HG02759 (cell line): ENCODE results near the gene TRAPPC12.
"Not testable (repeated sequence)": the region's sequence is repeated elsewhere in the genome, so short reads cannot be mapped to it uniquely, and the experiment has no call there.

Experiments
- ATAC-seq: cut with Tn5 transposase; IDR thresholded peaks from one replicate; pipeline ENCODE4 v1.9.1; 2021; ENCODE audit warnings: mild to moderate bottlenecking, moderate library complexity; ENCODE audit not compliant: unreplicated experiment

Gene TRAPPC12

DNA sequence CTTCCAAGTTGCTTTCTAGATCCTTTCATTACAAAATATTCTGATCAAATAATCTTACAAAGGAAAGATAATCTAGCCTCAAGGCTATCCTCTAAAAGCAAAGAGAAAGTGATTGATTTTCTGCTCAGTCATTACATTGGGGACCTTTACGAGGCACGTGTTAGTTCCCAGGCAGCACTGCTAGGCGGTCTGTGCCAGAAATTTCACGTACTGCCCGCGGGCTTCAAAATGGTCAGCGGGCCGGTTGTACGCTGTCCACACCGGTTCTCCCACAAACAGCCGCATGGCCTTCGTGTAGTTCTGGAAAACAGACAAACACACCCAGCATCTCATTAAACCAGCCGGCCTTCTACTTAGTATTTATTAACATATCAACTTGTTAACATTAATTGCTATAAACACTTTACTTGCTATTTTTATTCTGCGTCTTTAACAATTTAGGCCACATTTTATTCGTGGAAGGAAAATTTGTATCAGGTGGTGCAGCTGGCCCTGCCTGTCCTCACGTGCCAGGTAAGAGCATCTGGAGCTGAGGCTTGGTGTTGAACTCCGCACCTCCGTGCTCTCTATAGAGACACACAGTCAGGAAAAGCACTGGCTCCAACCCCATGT lies 119.4 kb downstream of the TRAPPC12 start:
- ATAC-seq, result no peak

DNA sequence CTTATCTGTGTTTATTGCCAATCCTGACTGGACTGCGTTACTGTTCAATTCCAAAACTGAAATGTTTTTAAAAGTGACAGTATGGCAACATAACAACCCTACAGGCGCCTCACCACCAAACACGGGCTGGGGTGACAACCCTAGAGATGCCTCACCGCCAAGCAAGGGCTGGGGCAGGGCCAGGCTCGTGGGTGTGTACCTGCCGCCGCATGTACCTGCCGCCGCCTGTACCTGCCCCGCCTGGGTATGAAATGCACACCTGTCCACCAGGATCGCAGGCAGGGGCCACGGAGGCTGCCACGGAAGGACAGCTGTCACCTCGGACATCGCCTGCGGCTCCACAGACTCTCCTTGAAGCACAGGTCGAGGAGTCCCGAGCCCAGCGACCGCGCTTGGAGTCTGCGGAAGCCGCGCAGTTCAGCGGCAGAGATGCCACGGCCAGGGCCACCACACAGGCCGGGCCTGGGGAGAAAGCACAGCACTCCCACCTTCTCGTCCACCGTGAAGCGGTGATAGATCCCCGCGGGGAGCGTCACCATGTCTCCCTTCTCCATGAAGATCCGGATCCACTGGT lies 120.9 kb downstream of the TRAPPC12 start:
- no peak for ATAC-seq

DNA sequence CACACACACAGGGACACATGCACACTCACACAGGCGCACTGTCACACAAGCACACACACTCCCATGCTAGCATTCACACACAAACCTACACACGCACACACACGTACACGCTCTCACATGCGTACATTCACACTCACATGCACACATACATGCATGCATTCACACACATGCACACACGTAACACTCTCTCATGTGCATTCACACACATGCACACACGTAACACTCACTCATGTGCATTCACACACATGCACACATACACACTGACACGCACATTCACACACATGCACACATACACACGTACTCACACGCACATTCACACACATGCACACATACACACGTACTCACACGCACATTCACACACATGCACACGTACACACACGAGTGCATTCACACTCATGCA lies 123.6 kb downstream of the TRAPPC12 start:
- ATAC-seq, result no peak

DNA sequence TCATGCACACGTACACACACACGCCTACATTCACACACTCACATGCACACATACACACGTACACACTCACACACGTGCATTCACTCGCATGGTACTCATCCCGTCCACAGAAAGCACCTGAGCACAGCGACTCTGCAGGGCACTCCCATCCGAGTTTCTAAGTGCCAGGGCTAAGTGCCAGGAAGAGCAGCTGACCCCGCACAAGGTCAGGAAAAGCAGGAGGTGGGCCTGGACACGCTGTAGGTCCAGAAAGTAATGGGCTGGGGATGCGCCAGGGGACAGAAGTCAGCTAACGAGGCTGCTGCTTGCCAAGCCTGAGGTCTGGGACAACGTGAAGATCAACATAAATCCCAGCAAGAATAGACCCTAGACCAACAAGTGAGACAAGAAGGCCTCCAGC lies 124.0 kb downstream of the TRAPPC12 start:
- no peak for ATAC-seq

DNA sequence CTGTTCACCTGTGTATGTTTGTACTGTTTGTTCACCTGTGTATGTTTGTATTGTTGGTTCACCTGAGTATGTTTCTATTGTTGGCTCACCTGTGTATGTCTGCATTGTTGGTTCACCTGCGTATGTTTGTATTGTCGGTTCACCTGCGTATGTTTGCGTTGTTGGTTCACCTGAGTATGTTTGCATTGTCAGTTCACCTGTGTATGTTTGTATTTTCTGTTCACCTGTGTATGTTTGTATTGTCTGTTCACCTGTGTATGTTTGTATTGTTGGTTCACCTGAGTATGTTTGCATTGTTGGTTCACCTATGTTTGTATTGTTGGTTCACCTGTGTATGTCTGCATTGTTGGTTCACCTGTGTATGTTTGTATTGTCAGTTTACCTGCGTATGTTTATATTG lies 125.2 kb downstream of the TRAPPC12 start:
- no peak for ATAC-seq

DNA sequence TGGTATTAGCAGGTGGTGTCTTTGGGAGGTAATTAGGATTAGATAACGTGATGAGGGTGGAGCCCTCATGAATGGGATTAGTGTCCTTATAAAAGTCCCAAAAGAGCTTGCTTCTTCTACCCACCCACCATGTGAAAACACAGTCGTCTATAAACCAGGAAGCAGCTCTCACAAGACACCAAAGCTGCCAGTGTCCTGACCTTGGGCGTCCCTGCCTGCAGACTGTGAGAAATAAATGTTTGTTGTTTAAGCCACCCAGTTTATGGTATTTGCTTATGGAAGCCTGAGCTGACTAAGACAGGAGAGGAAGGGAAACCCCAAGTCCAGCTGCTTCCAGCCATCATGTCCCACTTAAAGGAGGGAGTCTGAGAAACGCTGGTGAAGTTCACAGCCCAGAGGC lies 126.3 kb downstream of the TRAPPC12 start:
- ATAC-seq, result peak; percentile 75

DNA sequence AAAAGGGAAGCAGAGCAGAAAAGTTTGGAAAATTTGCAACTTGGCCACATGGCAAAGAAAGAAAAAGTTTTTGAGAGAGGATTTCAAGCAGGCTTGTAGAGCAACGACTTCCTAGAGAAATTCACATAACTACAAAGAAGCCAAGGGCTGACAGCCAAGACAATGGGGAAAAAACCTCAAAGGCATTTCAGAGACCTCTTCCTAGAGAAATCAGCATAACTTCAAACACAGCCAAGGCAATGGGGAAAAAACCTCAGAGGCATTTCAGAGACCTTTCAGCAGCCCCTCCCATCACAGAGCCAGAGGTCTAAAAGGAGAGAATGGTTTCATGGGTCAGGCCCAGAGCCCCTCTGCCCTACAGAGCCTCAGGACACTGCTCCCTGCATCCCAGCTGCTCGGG lies 132.6 kb downstream of the TRAPPC12 start:
- ATAC-seq, result no peak

DNA sequence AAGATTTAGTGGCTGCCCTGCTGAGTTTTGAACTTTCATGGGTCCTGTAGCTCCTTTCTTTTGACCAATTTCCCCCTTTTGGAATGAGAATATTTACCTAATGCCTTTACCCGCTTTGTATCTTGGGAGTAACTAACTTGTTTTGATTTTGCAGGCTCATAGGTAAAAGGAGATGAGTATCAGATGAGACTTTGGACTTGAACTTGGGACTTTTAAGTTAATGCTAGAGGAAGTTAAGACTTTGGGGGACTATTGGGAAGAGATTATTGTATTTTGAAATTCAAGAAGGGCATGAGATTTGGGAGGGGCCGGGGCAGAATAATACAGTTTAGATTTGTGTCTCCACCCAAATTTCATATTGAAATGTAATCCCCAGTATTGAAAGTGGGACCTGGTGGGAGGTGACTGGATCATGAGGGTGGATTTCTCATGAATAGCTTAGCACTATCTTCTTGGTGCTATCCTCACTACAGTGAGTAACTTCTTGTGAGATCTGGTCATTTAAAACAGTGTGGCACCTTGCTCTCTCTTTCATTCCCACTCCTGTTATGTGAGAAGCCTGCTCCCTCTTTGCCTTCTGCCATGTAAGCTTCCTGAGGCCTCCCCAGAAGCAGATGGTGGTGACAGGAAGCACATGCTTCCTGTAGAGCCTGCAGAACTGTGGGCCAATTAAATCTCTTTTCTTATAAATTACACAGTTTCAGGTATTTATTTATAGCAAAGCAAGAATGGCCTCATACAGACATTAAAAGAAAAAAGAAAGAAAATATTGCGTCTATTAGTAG lies 133.7 kb downstream of the TRAPPC12 start:
- ATAC-seq, result no peak

DNA sequence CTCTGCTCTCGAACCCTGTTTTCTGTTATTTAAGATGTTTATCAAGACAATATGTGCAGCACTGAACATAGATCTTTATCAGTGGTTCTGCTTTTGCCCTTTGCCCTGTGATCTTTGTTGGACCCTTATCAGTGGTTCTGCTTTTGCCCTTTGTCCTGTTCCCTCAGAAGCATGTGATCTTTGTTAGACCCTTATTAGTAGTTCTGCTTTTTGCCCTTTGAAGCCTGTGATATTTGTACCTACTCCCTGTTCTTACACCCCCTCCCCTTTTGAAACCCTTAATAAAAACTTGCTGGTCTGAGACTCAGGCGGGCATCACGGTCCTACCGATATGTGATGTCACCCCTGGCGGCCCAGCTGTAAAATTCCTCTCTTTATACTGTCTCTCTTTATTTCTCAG lies 135.9 kb downstream of the TRAPPC12 start:
- ATAC-seq, result not testable (repeated sequence)

DNA sequence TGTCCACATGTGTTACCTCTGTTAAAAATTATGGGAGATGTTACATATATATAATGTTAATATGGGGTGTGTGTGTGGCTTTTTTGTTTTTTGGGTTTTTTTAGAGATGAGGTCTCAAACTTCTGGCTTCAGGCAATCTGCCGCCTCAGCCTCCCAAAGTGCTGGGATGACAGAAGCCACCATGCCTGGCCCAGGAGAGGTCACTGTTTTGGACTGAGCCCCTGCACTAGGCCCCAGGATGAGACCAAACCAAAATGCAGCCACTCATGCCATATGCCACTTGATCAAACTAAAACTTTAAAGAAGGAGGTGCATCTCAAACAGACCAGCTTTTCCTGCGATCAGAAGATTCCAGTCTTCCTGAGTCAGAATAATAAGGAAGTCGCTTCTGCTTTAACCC lies 137.3 kb downstream of the TRAPPC12 start:
- ATAC-seq, result no peak

DNA sequence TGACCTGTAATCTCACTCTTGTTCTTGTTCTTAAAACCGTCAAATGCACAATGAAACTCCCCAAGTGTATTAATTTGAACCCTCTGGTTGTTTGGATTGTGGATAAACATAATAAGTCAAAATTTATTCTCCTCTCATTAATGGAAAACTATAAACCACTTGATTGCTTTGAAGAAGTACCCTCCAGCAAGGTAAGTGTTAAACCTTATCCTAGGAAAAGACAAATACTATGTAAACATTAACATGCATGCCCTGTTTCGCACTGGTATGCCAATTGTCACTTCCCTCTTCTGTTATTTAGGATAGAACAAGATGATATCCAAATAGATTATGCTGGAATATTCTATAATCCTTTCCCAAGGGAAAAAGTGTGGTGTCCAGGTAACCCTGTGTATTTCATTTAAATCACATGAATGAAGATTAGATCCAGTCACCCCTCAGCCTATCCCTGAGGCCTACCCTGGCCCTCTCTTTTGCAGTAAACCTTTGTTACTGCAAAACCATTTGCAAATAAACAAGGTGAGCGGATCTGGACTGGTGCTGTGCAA lies 138.5 kb downstream of the TRAPPC12 start:
- ATAC-seq, result no peak

DNA sequence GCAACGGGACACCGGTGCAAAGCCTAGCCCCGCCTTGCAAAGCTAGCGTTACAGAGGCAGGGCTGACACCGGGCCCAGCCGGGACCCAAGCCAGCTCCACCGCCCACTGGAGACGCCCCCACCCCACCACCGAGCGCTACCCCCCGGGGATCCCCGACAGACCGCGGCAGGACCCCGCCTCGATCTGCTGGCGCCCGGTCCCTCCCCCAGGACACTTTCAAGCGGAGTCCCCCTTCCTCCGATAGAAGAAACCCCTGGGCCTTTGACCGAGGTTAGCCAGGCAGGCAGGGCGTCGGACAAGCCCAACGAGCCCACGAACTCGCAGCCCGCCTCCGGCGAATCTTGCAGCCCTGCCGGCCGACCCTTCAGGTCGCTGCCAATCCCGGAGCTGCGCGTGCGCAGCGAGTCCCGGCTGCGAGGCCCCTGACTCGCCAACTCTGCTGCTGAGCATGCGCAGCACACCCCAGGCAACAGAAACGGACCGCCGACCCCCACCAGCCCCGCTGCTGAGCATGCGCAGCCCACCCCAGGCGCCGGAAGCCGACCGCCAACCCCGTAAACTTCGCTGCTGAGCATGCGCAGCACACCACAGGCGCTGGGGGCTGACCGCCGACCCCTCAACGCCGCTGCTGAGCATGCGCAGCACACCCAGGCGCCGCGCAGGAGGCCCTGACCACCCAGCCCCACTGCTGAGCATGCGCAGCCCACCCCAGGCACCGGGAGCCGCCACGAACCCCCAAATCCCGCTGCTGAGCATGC lies 139.2 kb downstream of the TRAPPC12 start:
- peak; percentile 80 for ATAC-seq

DNA sequence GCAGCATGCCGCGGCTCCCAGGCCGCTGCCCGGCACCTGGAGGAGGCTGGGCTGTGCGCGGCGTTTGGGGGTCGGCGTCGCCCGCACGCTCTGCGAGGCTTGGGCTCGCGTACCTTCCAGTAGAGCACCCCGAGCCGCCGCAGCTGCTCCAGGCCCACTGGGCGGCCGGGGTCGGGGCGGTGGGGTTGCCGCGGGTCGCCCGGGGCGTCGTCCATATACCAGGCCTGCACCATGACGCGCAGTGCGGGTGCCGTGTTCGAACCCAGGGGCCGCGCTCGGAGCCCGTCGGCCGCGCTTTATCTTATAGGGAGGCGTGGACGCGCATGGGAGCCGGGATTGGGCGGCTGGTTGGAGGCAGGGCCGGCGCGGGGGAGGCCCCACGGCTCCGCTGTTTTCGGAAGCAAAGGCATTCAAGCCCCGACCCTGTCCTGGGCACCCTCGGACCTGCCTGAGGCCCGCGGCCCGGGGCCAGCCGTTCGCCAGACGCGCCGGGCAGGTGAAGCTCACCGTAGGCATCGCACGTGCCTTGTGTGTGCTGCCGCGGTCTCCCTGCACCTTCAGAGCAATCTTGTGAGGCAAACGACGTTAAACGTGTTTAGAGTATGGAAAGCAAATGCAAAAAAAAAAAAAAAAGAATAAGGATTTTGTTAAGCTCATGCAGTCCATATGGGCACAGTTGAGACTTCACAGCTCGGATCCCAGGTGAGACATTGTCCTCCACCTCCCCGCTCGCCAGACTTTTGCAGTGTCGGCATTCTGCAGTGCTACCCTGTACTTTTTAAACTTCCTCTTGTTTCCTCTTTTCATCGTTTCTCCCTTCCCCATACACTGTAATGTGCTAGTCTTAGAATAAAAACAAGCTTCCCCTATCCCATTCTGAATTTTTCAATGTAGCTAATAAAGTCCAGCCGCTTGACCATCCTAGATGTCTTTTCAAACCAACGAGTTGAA lies 140.0 kb downstream of the TRAPPC12 start, which contains the start of gene ADI1:
Gene ADI1, minus strand, starts transcription at position 277 of the 951 bp plus-strand sequence. Its CDS starts 44 bp downstream, at position 233.
- peak; percentile 73 for ATAC-seq

DNA sequence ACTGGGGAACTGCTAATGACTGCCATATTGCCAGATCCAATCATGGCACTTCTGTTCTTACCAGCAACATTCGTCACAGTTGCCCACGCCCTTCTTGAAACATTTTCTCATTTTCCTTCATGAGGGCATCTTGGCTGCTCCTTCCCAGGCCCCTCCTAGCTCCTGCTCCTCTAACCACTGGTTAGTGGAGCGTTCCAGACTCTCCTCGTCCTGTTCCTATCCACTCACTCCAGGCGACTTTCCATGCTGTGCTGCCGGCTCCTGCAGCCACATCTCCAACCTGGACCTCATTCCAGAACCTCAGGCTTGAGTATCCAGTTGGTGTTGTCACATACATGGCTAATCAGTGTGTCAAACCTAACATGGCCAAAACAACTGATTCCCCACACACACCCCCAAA lies 141.1 kb downstream of the TRAPPC12 start:
- ATAC-seq, result no peak

DNA sequence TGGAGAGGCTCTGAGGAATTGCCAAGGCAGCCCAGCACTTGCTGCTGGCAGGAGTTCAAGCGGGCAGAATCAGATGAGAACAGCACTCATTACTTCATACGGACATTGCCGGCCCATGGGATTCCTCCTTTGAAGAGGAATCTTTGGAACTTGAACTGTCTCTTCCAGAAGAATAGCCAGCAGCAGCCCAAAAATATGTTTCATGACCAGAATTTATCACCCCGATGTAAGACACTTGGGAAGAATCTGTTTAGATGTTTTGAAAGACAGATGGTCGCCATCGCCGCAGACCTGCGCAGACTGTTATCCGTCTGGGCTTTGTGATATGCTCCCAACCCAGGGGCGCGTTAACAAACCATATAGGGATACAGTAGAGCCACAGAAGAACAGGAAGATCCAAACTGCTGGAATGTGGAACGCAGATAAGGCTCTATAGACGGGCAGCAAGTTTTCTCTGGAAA lies 143.5 kb downstream of the TRAPPC12 start:
- no peak for ATAC-seq

DNA sequence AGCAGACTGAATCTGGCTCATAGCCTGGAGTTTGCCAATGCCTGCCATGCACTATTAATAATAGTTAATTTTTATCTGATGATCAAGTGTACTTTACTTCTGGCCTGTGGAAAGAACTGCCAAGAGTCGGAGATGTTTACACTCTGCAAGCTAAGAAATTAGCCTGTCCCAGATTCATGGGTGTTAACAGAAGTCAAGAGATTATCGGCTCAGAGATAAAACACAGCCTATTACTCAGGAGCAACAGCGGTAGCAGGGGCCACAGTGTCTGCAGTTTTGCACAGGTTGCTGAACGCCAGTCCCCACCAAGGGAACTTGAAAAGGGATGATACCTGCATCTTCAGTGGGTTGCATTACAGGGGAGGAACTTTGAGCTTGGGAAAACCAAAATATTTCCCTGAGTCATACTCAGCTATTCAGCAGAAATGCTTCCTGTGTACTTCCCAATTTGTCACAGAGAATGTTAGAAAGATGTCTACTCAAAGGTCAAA lies 144.1 kb downstream of the TRAPPC12 start:
- no peak for ATAC-seq

DNA sequence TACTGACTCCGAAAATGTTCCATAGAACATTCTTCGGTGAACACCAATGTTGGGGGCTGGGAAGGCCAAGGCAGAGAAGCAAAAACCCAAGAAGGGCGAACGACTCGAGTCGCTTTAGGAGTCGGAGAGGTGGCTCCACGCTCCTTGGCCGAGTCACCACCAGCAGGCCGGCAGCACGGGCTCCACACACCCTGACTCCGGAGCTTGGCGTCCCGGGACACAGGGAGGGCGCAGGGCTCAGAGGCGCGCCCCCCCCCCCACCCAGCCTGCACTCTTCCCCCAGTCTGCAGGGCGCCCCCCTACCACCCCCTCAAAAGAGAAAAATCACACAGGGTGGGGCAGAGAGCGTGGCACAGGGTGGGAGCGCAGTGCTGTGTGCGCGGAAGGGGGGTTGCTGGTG lies 147.4 kb downstream of the TRAPPC12 start:
- no peak for ATAC-seq

DNA sequence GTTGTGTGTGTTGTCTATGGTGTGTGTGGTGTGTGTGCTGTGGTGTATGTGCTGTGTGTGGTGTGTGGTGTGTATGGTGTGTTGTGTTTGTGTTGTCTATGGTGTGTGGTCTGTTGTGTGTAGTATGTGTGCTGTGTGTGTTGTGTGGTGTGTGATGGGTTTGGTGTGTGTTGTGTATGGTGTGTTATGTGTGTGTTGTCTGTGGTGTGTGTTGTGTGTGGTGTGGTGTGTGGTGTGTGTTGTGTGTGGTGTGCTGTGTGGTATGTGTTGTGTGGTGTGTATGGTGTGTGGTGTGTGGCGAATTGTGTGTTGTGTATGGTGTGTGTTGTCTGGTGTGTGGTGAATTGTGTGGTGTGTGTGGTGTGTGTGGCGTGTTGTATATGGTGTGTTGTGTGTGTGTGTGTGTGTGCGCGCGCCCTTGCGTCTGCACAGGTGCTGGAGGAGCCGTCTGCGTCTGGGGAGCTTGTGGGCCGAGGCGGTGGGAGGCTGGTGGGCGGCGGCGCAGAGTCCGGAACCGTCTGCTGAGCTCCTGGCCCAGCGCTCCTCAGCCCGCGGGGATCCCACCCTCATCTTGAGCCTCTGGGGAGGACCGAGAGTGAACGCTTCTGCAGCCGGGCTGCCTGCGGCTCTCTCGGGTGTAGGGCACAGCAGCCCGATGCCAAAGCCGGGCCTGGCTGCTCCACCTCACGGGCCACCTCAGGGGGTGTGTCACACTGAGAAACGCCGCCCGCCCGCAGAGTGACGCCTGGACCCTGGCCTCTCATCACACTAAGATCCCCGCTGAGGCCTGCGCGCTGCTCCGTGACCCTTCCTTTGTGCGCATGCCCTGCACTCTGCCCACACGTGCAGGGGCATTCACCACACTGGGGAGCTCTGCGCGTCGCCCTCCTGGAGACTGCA lies 148.6 kb downstream of the TRAPPC12 start:
- no peak for ATAC-seq
